CD4-positive, alpha-beta memory T cell (primary cell): ENCODE data around the gene PTTG1IP2. TPM values are rescaled to one million over a fixed set of nuclear protein-coding genes. Genes with fewer than 3 reads are reported as not detected.

Source experiments
- CTCF ChIA-PET: fragments of 350-600 bp; sonication (Branson Sonifier 250); formaldehyde crosslinking; loops from one replicate; lab custom pipeline; 2021; ENCODE audit warnings: inconsistent platforms; ENCODE audit not compliant: partially characterized antibody; lab: Charles Lee
- POLR2A ChIA-PET: fragments of 350-600 bp; sonication (Branson Sonifier 250); formaldehyde crosslinking; loops from one replicate; lab custom pipeline; 2021; ENCODE audit not compliant: partially characterized antibody; lab: Charles Lee
- DNase-seq, 5 donors: peaks; one replicate each; pipeline versions ENCODE4 v3.0.0 to v3.0.0-alpha.2; 2020 to 2022; ENCODE audit warnings: mixed read lengths in 1 of 5
- H3K27ac ChIP-seq: one replicate; pipeline ENCODE4 v1.7.0; 2013; ENCODE audit warnings: low read depth, low read length
- H3K27me3 ChIP-seq: 2 replicates; pipeline ENCODE4 v1.7.0; 2013; ENCODE audit warnings: mild to moderate bottlenecking, low read length, moderate library complexity; ENCODE audit not compliant: insufficient read depth
- H3K36me3 ChIP-seq: 2 replicates; pipeline ENCODE4 v1.7.0; 2013; ENCODE audit warnings: mild to moderate bottlenecking, low read length, moderate library complexity; ENCODE audit not compliant: insufficient read depth
- H3K4me1 ChIP-seq: 2 replicates; pipeline ENCODE4 v1.7.0; 2013; ENCODE audit warnings: mild to moderate bottlenecking, low read length, moderate library complexity; ENCODE audit not compliant: insufficient read depth
- H3K4me3 ChIP-seq, 2 donors: one replicate each; pipeline ENCODE4 v1.7.0; 2013; ENCODE audit warnings: low read length in 2 of 2, mild to moderate bottlenecking in 1 of 2
- H3K9me3 ChIP-seq, 2 donors: one replicate each; pipeline ENCODE4 v1.7.0; 2013; ENCODE audit warnings: low read length in 2 of 2, control low read depth in 1 of 2; ENCODE audit not compliant: control insufficient read depth in 1 of 2
- H3K27ac Mint-ChIP-seq, 7 donors: one replicate each; pipeline ENCODE4 v1.8.0; 2020 to 2021; ENCODE audit warnings: mixed read lengths in 7 of 7, mild to moderate bottlenecking in 6 of 7, inconsistent platforms in 3 of 7, moderate library complexity in 3 of 7
- H3K27me3 Mint-ChIP-seq, 2 donors: one replicate each; pipeline ENCODE4 v1.8.0; 2020 to 2021; ENCODE audit warnings: mixed read lengths in 2 of 2
- H3K36me3 Mint-ChIP-seq, 2 donors: one replicate each; pipeline ENCODE4 v1.8.0; 2020 to 2021; ENCODE audit warnings: mixed read lengths in 2 of 2, inconsistent platforms in 1 of 2, mild to moderate bottlenecking in 1 of 2
- H3K4me1 Mint-ChIP-seq, 4 donors: one replicate each; pipeline ENCODE4 v1.8.0; 2020 to 2021; ENCODE audit warnings: mixed read lengths in 4 of 4, mild to moderate bottlenecking in 1 of 4
- H3K4me3 Mint-ChIP-seq, 8 donors: one replicate each; pipeline ENCODE4 v1.8.0; 2020 to 2021; ENCODE audit warnings: mixed read lengths in 8 of 8, mild to moderate bottlenecking in 7 of 8, moderate library complexity in 6 of 8, inconsistent platforms in 3 of 8
- H3K9me3 Mint-ChIP-seq, 8 donors: one replicate each; pipeline ENCODE4 v1.8.0; 2020 to 2021; ENCODE audit warnings: mixed read lengths in 8 of 8, mild to moderate bottlenecking in 5 of 8, inconsistent platforms in 3 of 8, moderate library complexity in 1 of 8
- intact Hi-C: fragments of 100-400 bp; cut with micrococcal nuclease; formaldehyde crosslinking; loops from one replicate; pipeline ENCODE4 v1.15.1; 2023
- polyA plus RNA-seq, 2 donors: library from polyadenylated mRNA; unstranded; fragments of 300-500 nt; fragmentation: Illumina TruSeq; gene quantifications; one replicate each; pipeline ENCODE4 v1.2.3, GENCODE V29; 2021
- total RNA-seq, 2 experiments: library from RNA; stranded (reverse); gene quantifications; one replicate each; pipeline ENCODE4 v1.2.3, GENCODE V29; 2021

The PTTG1IP2 gene
- total and polyA plus RNA-seq, 4 experiments from 2014 or later: not detected

DNA sequence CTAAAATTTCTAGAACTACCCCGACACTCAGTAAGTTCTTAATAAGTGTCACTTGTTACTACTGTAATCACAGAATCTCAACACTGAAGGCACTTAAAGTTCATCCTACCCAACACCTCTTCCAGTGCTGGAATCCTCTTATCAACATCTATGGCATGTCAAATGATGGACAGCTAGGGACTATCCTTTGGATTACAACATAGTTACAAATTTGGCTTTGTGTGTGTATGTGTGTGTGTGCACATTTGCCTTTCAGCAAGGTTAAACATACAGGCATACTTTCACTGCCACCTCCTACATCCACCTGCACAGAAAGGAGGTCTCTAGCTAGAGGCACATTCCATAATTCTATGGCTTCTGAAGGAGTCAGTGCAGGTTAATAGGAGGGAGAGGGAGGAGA lies 25.8 kb downstream of the PTTG1IP2 start:
- Histone ChIP-seq H3K9me3 (no peaks in the 10 kb centered on the region), H3K4me3 (no peak overlapping the region), H3K36me3 (no peaks in the 10 kb centered on the region), H3K4me1 (no peaks in the 10 kb centered on the region), H3K27ac (no peak overlapping the region), H3K27me3 (no peaks in the 10 kb centered on the region)
- ChIA-PET POLR2A (no interaction called here), CTCF (no interaction called here)
- Mint-ChIP-seq H3K36me3 (no peaks in the 10 kb centered on the region), H3K27ac (no peak overlapping the region), H3K9me3 (peaks cover 0 to 2% (median 0%) of the 10 kb centered on the region in 8 donors), H3K4me1 (no peaks in the 10 kb centered on the region), H3K27me3 (peaks cover 2 to 3% of the 10 kb centered on the region in 2 donors), H3K4me3 (no peak overlapping the region)
- intact Hi-C loops: no loop called here
- no peak for DNase-seq

DNA sequence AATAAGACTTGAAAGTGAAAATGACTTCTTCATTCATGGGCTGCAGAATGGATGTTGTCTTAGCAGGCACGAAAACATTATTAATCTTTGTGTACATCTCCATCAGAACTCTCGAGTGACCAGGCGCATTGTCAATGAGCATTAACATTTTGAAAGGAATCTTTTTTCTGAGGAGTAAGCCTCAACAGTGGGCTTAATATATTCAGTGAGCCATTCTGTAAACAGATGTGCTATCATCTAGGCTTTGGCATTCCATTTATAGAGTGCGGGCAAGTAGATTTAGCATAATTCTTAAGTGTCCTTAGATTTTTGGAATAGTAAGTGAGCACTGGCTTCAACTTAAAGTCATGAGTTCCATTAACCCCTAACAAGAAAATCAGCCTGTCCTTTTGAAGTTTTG lies 33.1 kb downstream of the PTTG1IP2 start:
- Mint-ChIP-seq H3K27ac (no peak overlapping the region), H3K9me3 (no peaks in the 10 kb centered on the region), H3K4me3 (no peak overlapping the region), H3K36me3 (no peaks in the 10 kb centered on the region), H3K4me1 (no peaks in the 10 kb centered on the region), H3K27me3 (no peaks in the 10 kb centered on the region)
- DNase-seq: no peak
- Histone ChIP-seq H3K27ac (no peak overlapping the region), H3K4me1 (no peaks in the 10 kb centered on the region), H3K36me3 (no peaks in the 10 kb centered on the region), H3K4me3 (no peak overlapping the region), H3K27me3 (no peaks in the 10 kb centered on the region), H3K9me3 (no peaks in the 10 kb centered on the region)
- POLR2A ChIA-PET: no interaction called here
- intact Hi-C loops: no loop called here
- CTCF ChIA-PET: no interaction called here

DNA sequence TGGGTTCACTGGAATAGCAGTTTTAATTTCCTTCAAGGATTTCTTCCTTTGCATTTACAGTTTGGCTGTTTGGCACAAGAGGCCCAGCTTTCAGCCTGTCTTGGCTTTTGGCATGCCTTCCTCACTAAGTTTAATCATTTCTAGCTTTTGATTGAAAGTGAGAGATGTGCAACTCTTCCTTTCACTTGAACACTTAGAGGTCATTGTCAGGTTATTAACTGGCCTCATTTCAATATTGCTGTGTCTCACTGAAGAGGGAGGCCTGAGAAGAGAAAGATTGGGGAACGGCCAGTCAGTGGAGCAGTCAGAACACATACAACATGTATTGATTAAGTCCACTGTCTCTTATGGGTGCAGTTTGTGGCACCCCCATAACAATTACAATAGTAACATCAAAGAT lies 33.9 kb downstream of the PTTG1IP2 start:
- POLR2A ChIA-PET: no interaction called here

DNA sequence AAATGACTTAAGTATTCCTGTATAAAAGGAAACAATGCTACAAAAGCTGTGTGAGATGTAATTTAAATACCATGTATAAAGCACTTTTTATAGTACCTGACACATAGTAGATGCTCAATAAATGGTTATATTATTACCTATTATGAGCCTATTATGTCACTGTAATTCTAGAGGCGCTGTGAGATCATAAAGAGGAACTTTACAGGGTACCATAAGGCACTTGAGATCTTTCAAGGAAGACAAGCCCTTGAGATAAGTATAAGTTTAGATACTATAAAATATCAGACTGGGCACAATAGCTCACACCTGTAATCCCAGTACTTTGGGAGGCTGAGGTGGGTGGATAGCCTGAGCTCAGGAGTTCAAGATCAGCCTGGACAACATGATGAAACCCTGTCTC lies 38.3 kb downstream of the PTTG1IP2 start:
- no peak overlapping the region for H3K4me3 Mint-ChIP-seq
- H3K4me1 Mint-ChIP-seq: no peaks in the 10 kb centered on the region
- no peaks in the 10 kb centered on the region for H3K27me3 ChIP-seq
- H3K9me3 Mint-ChIP-seq: no peaks in the 10 kb centered on the region
- no peaks in the 10 kb centered on the region for H3K36me3 Mint-ChIP-seq
- no peaks in the 10 kb centered on the region for H3K4me1 ChIP-seq
- no peaks in the 10 kb centered on the region for H3K36me3 ChIP-seq
- H3K27me3 Mint-ChIP-seq: peaks cover 0 to 2% of the 10 kb centered on the region in 2 donors
- H3K9me3 ChIP-seq: no peaks in the 10 kb centered on the region
- CTCF ChIA-PET: no interaction called here
- no peak overlapping the region for H3K27ac Mint-ChIP-seq
- DNase-seq: no peak
- intact Hi-C loops: no loop called here
- POLR2A ChIA-PET: no interaction called here
- no peak overlapping the region for H3K4me3 ChIP-seq
- H3K27ac ChIP-seq: no peak overlapping the region

More for the DNA sequence above, 33.9 kb downstream of the PTTG1IP2 start:
- intact Hi-C loops: no loop called here
- Histone ChIP-seq H3K27ac (no peak overlapping the region), H3K27me3 (no peaks in the 10 kb centered on the region), H3K4me1 (no peaks in the 10 kb centered on the region), H3K36me3 (no peaks in the 10 kb centered on the region), H3K9me3 (no peaks in the 10 kb centered on the region), H3K4me3 (no peak overlapping the region)
- Mint-ChIP-seq H3K27ac (no peak overlapping the region), H3K9me3 (no peaks in the 10 kb centered on the region), H3K4me1 (no peaks in the 10 kb centered on the region), H3K27me3 (no peaks in the 10 kb centered on the region), H3K4me3 (no peak overlapping the region), H3K36me3 (no peaks in the 10 kb centered on the region)
- CTCF ChIA-PET: no interaction called here
- DNase-seq: no peak

DNA sequence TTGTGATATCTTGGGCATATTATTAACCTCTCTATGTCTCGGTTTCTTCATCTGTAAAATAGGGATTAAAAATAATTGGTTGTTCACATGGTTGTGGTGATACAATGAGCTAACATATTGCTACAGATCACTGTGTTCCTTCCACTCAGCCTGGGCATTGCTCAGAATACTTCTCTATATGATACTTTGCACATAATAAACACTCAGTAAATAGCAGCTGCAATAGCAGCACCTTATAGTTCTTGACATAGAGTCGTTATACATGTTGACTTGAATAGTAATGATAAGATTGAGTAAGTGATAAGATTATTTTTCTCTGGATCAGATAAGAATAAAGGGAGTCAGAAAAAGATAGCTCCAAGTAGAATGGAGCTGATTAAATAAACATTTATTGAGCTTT lies 42.3 kb downstream of the PTTG1IP2 start:
- Histone ChIP-seq H3K36me3 (no peaks in the 10 kb centered on the region), H3K27me3 (no peaks in the 10 kb centered on the region), H3K9me3 (no peaks in the 10 kb centered on the region), H3K27ac (no peak overlapping the region), H3K4me3 (no peak overlapping the region), H3K4me1 (no peaks in the 10 kb centered on the region)
- Mint-ChIP-seq H3K27me3 (peaks cover 0 to 5% of the 10 kb centered on the region in 2 donors), H3K4me3 (no peak overlapping the region), H3K36me3 (no peaks in the 10 kb centered on the region), H3K4me1 (no peaks in the 10 kb centered on the region), H3K9me3 (no peaks in the 10 kb centered on the region), H3K27ac (no peak overlapping the region)
- DNase-seq: no peak
- POLR2A ChIA-PET: no interaction called here
- CTCF ChIA-PET: interaction anchor here (1.5 kb wide), 1 partner anchor 56 kb away, joined by 4 read pairs; no protein-coding TSS in a partner anchor
- intact Hi-C loops: no loop called here

DNA sequence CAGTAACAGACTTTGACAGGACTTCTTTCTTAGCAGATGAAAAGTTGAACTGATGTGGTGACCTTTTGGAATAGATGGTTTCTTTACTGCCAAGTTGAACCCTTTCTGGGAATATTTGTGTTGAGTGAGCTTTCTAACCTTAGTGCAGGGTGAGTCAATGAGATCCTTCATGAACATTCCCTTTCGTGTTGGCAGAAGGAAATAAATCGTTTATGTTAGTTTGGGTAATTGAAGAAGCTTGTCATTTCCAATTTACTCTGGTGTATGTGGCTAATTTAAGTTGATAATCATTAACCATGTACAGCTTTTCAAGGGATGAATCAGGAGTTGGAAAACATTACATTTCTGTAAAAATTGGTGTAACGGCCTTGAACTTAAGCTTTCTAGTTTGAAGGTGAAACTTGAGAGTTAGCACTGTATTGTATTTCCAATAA lies 43.4 kb downstream of the PTTG1IP2 start:
- Histone ChIP-seq H3K27ac (no peak overlapping the region), H3K27me3 (no peaks in the 10 kb centered on the region), H3K4me3 (no peak overlapping the region), H3K4me1 (no peaks in the 10 kb centered on the region), H3K36me3 (no peaks in the 10 kb centered on the region), H3K9me3 (no peaks in the 10 kb centered on the region)
- H3K4me1 Mint-ChIP-seq: no peaks in the 10 kb centered on the region
- CTCF ChIA-PET: interaction anchor here (1.5 kb wide), 1 partner anchor 57 kb away, joined by 4 read pairs; no protein-coding TSS in a partner anchor
- no peak overlapping the region for H3K27ac Mint-ChIP-seq
- H3K27me3 Mint-ChIP-seq: peaks cover 0 to 5% of the 10 kb centered on the region in 2 donors
- POLR2A ChIA-PET: no interaction called here
- H3K4me3 Mint-ChIP-seq: no peak overlapping the region
- no peaks in the 10 kb centered on the region for H3K36me3 Mint-ChIP-seq
- intact Hi-C loops: no loop called here
- H3K9me3 Mint-ChIP-seq: no peaks in the 10 kb centered on the region
- DNase-seq: no peak

DNA sequence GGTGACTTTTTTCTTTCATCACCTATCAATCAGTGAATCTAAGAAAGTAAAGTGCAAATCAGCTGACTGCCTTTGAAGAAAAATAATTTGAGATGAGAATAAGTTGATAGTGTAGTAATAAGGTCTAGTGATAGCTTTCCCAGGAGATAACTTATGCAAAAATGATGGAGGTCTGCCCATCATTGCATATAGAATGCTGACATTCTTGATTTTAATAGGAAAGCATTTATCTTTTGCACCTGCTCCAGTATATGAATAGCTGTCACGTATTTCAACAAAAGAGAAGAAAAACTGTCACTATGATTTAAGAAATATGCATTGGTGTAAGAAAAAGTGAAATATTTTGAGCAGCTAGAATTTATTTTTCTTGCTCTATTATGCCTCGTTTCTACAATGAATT lies 46.8 kb downstream of the PTTG1IP2 start:
- H3K27me3 Mint-ChIP-seq: peaks cover 0 to 3% of the 10 kb centered on the region in 2 donors
- Histone ChIP-seq H3K4me3 (no peak overlapping the region), H3K9me3 (no peaks in the 10 kb centered on the region), H3K36me3 (no peaks in the 10 kb centered on the region), H3K27me3 (no peaks in the 10 kb centered on the region), H3K27ac (no peak overlapping the region), H3K4me1 (no peaks in the 10 kb centered on the region)
- no peaks in the 10 kb centered on the region for H3K4me1 Mint-ChIP-seq
- DNase-seq: no peak
- no peak overlapping the region for H3K27ac Mint-ChIP-seq
- ChIA-PET CTCF (no interaction called here), POLR2A (no interaction called here)
- intact Hi-C loops: no loop called here
- H3K4me3 Mint-ChIP-seq: no peak overlapping the region
- H3K36me3 Mint-ChIP-seq: no peaks in the 10 kb centered on the region
- H3K9me3 Mint-ChIP-seq: no peaks in the 10 kb centered on the region

DNA sequence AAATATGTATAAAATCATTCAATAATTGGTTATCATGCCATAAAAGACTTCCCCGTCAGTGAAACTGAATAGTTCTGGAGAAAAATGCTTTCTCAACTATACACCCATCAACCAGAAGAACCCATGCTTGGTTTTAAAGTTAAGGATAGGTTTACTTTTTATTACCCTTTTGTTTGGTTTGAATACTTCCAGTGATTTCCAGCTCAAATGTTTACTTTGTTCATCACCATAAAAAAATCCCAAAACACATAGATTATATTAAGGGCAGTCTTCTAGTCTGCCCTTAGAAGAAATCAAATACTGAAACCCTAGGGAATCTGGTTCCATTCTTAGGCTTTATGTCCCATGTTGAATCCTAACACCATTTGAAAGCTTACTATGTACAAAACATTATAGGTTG lies 49.2 kb downstream of the PTTG1IP2 start:
- H3K9me3 ChIP-seq: no peaks in the 10 kb centered on the region
- no peaks in the 10 kb centered on the region for H3K36me3 ChIP-seq
- H3K27ac ChIP-seq: no peak overlapping the region
- no peak for DNase-seq
- no peaks in the 10 kb centered on the region for H3K27me3 ChIP-seq
- H3K4me1 ChIP-seq: no peaks in the 10 kb centered on the region
- Mint-ChIP-seq H3K27me3 (peaks cover 0 to 3% of the 10 kb centered on the region in 2 donors), H3K4me3 (no peak overlapping the region), H3K36me3 (no peaks in the 10 kb centered on the region), H3K9me3 (peaks cover 0 to 2% (median 0%) of the 10 kb centered on the region in 8 donors), H3K27ac (no peak overlapping the region), H3K4me1 (no peaks in the 10 kb centered on the region)
- no peak overlapping the region for H3K4me3 ChIP-seq
- POLR2A ChIA-PET: no interaction called here
- intact Hi-C loops: no loop called here
- CTCF ChIA-PET: no interaction called here
